ENCODE data around the gene DERL3. TPM values are rescaled to one million over a fixed set of nuclear protein-coding genes. Genes with fewer than 3 reads are reported as not detected.
A peak's percentile ranks its signal among the peaks of the same experiment; 100 is the strongest.

Gene DERL3
- total and polyA plus RNA-seq, 2 of the 13 experiments (the other 11 are each of a cell fraction or from before 2014, with no cell fraction given), result not detected

GRCh38 chr22:23786752-23787599 is 51.8 kb downstream of the DERL3 start, which contains the start of gene SMARCB1 (continued):
- TF ChIP-seq HCFC1 (IDR thresholded peaks at IDR 0.05; ENCODE audit: low read depth, low read length), result no peak
- no peak for TF ChIP-seq BCL6 (CRISPR knock-in tag; IDR thresholded peaks at IDR 0.05)
- no peak for TF ChIP-seq FOXO1 (CRISPR knock-in tag; IDR thresholded peaks at IDR 0.05)
- peak; percentile 81 for TF ChIP-seq POLR2G (IDR thresholded peaks at IDR 0.05; ENCODE audit: low read depth, low read length)
- TF ChIP-seq ZNF761 (CRISPR knock-in tag; conservative IDR thresholded peaks at IDR 0.05), result peak; percentile 44; the same call in 1 of the 2 replicates
- peak; percentile 40 for TF ChIP-seq ZNF883 (CRISPR knock-in tag; IDR thresholded peaks at IDR 0.05; ENCODE audit: not compliant biosample characterization)
- TF ChIP-seq RFX1 (IDR thresholded peaks at IDR 0.05), result no peak
- TF ChIP-seq TFDP2 (CRISPR knock-in tag; IDR thresholded peaks at IDR 0.05), result no peak
- TF ChIP-seq MLX (CRISPR knock-in tag; IDR thresholded peaks at IDR 0.05), result no peak
- TF ChIP-seq ZMYM4 (CRISPR knock-in tag; IDR thresholded peaks at IDR 0.05), result peak; percentile 45; the same call in 1 of the 2 replicates
- no peak for TF ChIP-seq TCF7 (IDR thresholded peaks at IDR 0.05; ENCODE audit: low read depth)
- peak; percentile 65 for TF ChIP-seq MED1 (CRISPR knock-in tag; IDR thresholded peaks at IDR 0.05)
- TF ChIP-seq ZNF674 (CRISPR knock-in tag; IDR thresholded peaks at IDR 0.05; ENCODE audit: low read depth), result peak; percentile 78; the same call in 1 of the 2 replicates
- no peak for TF ChIP-seq JUND (CRISPR knock-in tag; IDR thresholded peaks at IDR 0.05)
- no peak for TF ChIP-seq XBP1 (CRISPR knock-in tag; IDR thresholded peaks at IDR 0.05)
- TF ChIP-seq ZBTB1 (CRISPR knock-in tag; IDR thresholded peaks at IDR 0.05; ENCODE audit: borderline replicate concordance), result no peak
- no peak for TF ChIP-seq ZNF841 (CRISPR knock-in tag; IDR thresholded peaks at IDR 0.05; ENCODE audit: borderline replicate concordance)
- TF ChIP-seq, protein P1, sequence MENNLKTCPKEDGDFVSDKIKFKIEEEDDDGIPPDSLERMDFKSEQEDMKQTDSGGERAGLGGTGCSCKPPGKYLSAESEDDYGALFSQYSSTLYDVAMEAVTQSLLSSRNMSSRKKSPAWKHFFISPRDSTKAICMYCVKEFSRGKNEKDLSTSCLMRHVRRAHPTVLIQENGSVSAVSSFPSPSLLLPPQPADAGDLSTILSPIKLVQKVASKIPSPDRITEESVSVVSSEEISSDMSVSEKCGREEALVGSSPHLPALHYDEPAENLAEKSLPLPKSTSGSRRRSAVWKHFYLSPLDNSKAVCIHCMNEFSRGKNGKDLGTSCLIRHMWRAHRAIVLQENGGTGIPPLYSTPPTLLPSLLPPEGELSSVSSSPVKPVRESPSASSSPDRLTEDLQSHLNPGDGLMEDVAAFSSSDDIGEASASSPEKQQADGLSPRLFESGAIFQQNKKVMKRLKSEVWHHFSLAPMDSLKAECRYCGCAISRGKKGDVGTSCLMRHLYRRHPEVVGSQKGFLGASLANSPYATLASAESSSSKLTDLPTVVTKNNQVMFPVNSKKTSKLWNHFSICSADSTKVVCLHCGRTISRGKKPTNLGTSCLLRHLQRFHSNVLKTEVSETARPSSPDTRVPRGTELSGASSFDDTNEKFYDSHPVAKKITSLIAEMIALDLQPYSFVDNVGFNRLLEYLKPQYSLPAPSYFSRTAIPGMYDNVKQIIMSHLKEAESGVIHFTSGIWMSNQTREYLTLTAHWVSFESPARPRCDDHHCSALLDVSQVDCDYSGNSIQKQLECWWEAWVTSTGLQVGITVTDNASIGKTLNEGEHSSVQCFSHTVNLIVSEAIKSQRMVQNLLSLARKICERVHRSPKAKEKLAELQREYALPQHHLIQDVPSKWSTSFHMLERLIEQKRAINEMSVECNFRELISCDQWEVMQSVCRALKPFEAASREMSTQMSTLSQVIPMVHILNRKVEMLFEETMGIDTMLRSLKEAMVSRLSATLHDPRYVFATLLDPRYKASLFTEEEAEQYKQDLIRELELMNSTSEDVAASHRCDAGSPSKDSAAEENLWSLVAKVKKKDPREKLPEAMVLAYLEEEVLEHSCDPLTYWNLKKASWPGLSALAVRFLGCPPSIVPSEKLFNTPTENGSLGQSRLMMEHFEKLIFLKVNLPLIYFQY (CRISPR knock-in tag; IDR thresholded peaks at IDR 0.05; ENCODE audit: borderline replicate concordance), result no peak
- TF ChIP-seq HNF4A (CRISPR knock-in tag; IDR thresholded peaks at IDR 0.05), result no peak
- TF ChIP-seq CHCHD3 (CRISPR knock-in tag; IDR thresholded peaks at IDR 0.05), result no peak
- TF ChIP-seq, protein P2, sequence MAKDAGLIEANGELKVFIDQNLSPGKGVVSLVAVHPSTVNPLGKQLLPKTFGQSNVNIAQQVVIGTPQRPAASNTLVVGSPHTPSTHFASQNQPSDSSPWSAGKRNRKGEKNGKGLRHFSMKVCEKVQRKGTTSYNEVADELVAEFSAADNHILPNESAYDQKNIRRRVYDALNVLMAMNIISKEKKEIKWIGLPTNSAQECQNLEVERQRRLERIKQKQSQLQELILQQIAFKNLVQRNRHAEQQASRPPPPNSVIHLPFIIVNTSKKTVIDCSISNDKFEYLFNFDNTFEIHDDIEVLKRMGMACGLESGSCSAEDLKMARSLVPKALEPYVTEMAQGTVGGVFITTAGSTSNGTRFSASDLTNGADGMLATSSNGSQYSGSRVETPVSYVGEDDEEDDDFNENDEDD (CRISPR knock-in tag; IDR thresholded peaks at IDR 0.05; ENCODE audit: borderline replicate concordance), result peak; percentile 10; the same call in 1 of the 2 replicates
